ENCODE results near the gene ERH. TPM values are rescaled to one million over a fixed set of nuclear protein-coding genes. Genes with fewer than 3 reads are reported as not detected.
"Not testable (repeated sequence)": the region's sequence is repeated elsewhere in the genome, so short reads cannot be mapped to it uniquely, and the experiment has no call there.

ERH gene
- total RNA-seq, 1 donor from 2014 or later = 441 TPM

DNA sequence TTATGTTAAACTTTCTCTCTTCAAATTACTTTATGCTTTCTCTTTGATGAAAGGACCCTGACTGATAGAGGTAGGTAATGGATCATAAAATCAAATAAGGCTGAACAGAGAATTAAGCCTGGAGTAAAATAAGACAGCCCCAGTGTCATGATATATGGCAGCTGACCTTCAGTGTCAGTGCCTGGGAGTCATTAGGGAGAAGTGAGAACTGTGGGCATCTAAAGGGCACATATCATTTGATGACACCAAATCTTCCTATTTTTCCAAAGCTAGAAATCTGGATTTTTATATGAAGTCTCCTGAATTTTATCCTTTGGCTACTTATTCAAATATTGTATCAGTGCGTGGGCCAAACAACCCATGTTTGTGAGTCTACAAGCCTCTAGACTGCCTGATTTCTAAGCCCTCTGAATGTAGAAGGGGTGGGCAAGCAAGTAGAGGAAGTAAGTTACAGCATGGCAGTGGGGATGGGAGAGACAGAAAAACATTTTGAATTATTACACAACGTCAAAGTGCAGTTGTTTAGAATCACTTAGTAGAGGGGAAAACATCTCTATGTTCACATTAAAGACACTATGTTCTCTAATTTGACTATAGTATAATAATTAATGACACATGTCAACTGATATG is 10.3 kb upstream of the ERH start:
- Mint-ChIP-seq H3K36me3 (ENCODE audit: low read depth) (peaks cover 7% of the 10 kb centered on the region), H3K4me1 (peaks cover 5% of the 10 kb centered on the region), H3K27ac (no peak overlapping the region), H3K27me3 (no peaks in the 10 kb centered on the region), H3K4me3 (no peak overlapping the region), H3K9me3 (no peaks in the 10 kb centered on the region)
- intact Hi-C loops (cut with micrococcal nuclease) = no loop called here
- DNase-seq = no peak

- no peak overlapping the region for H3K4me3 Mint-ChIP-seq
- intact Hi-C loops (cut with micrococcal nuclease) = no loop called here
- no peaks in the 10 kb centered on the region for H3K27me3 Mint-ChIP-seq
- DNase-seq = no peak
- H3K9me3 Mint-ChIP-seq = no peaks in the 10 kb centered on the region
- peaks cover 9% of the 10 kb centered on the region for H3K4me1 Mint-ChIP-seq
- H3K36me3 Mint-ChIP-seq (ENCODE audit: low read depth) = peaks cover 9% of the 10 kb centered on the region
- H3K27ac Mint-ChIP-seq = no peak overlapping the region
These were observed 7.7 kb upstream of the ERH start for GRCh38 chr14:69405762-69406161.

GRCh38 chr14:69404883-69405282 is 6.8 kb upstream of the ERH start:
- Mint-ChIP-seq H3K27ac (no peak overlapping the region), H3K9me3 (no peaks in the 10 kb centered on the region), H3K27me3 (no peaks in the 10 kb centered on the region), H3K36me3 (ENCODE audit: low read depth) (peaks cover 14% of the 10 kb centered on the region), H3K4me1 (peaks cover 18% of the 10 kb centered on the region), H3K4me3 (no peak overlapping the region)
- DNase-seq = no peak
- intact Hi-C loops (cut with micrococcal nuclease) = no loop called here

DNA sequence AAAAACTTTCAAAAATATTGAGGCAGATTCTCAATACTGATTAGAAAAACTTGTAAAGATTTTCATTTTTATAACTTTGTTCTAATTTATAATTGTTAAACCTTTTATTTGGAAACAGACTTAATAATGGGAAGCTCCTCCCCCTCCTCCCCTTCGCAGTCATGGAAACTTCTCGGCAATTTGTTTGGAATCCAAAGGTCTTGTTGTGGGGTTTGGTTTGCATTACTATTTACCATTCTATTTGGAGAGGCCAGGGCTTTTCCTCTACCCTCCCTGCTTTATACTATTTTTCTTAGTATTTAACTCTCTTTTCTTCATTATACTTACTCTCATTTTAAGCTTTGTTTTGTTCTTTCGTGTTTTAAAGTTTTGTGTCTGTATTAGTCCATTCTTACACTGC is 6.4 kb upstream of the ERH start:
- Mint-ChIP-seq H3K36me3 (ENCODE audit: low read depth) (peaks cover 14% of the 10 kb centered on the region), H3K9me3 (no peaks in the 10 kb centered on the region), H3K4me1 (peaks cover 22% of the 10 kb centered on the region), H3K27me3 (no peaks in the 10 kb centered on the region), H3K27ac (no peak overlapping the region), H3K4me3 (no peak overlapping the region)
- intact Hi-C loops (cut with micrococcal nuclease) = no loop called here
- DNase-seq = no peak

DNA sequence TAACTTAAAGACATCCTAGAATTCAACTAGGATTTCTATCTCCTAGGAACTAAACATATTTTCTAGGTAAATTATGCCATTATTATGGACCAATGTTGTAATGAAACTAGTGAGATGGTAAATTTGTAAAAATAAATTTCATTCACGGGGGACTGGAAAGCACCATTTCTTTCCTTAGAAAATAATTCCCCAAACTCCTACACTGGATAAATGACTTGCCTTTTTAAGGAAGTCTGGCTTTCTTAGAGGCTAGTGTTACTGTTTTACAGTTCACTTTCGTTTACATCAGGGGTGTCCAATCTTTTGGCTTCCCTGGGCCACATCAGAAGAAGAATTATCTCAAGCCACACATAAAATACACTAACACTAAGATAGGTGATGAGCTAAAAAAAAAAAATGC is 3.7 kb upstream of the ERH start:
- H3K9me3 Mint-ChIP-seq = no peaks in the 10 kb centered on the region
- no peaks in the 10 kb centered on the region for H3K27me3 Mint-ChIP-seq
- peaks cover 28% of the 10 kb centered on the region for H3K4me1 Mint-ChIP-seq
- peaks cover 18% of the 10 kb centered on the region for H3K36me3 Mint-ChIP-seq (ENCODE audit: low read depth)
- intact Hi-C loops (cut with micrococcal nuclease) = no loop called here
- no peak for DNase-seq
- H3K4me3 Mint-ChIP-seq = peak overlapping the region; percentile 18
- H3K27ac Mint-ChIP-seq = no peak overlapping the region

DNA sequence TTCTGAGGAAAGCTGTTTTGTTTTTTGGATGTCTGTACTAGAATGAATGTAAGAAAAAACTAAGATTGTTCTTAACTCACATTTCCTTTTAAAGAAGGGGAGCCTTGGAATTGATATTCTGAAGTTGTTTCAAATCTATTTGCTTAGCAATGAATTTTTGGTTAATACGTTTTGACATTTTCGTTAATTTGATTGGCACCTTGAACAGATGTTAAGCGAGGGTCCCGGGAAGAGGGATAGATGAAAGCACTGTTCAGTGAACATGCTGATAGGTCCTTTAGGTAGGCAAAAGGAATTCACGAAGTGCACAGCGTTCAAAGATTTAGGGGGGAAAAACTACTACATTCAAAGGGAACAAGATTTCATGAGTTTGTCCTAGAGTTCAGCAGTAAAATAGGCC is 2.1 kb upstream of the ERH start:
- no peaks in the 10 kb centered on the region for H3K27me3 Mint-ChIP-seq
- H3K27ac Mint-ChIP-seq = no peak overlapping the region
- peak overlapping the region; percentile 94 for H3K4me3 Mint-ChIP-seq
- H3K36me3 Mint-ChIP-seq (ENCODE audit: low read depth) = peaks cover 34% of the 10 kb centered on the region
- intact Hi-C loops (cut with micrococcal nuclease) = no loop called here
- no peak for DNase-seq
- peaks cover 43% of the 10 kb centered on the region for H3K4me1 Mint-ChIP-seq
- H3K9me3 Mint-ChIP-seq = no peaks in the 10 kb centered on the region

- H3K36me3 Mint-ChIP-seq (ENCODE audit: low read depth) = peaks cover 37% of the 10 kb centered on the region
These were observed 1.7 kb upstream of the ERH start for GRCh38 chr14:69399750-69400149.

DNA sequence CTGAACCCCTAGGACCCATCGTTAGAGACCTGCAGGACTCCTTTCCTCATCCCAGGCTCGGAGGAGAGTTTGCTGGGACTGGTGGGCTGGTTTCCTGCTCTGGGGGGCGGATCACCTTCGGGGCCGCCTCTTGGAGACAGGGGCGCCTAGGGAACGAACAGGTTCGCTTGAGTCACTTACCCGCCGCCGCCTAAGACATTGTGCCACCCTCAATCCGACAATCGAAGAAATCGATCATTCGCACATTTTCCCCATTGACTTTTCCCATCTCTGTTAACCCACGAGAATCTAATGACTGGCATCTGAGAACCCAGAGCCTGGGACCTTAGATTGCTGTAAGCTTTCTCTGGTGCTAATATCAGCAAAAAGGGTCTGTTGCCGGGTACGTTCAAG is 715 bp upstream of the ERH start:
- Mint-ChIP-seq H3K27ac (peak overlapping the region; percentile 98), H3K9me3 (no peaks in the 10 kb centered on the region), H3K36me3 (ENCODE audit: low read depth) (peaks cover 43% of the 10 kb centered on the region), H3K4me1 (peaks cover 45% of the 10 kb centered on the region), H3K4me3 (peak overlapping the region; percentile 94), H3K27me3 (no peaks in the 10 kb centered on the region)
- intact Hi-C loops (cut with micrococcal nuclease) = loop anchor here (1.0 to 10.0 kb wide), 6 partner anchors 44 to 368 kb away; partner anchors contain the start of genes DCAF5, EXD2, SRSF5 and SUSD6
- no peak for DNase-seq

More at GRCh38 chr14:69399750-69400149, 1.7 kb upstream of the ERH start:
- peak overlapping the region; percentile 94 for H3K4me3 Mint-ChIP-seq
- H3K27me3 Mint-ChIP-seq = no peaks in the 10 kb centered on the region
- H3K4me1 Mint-ChIP-seq = peaks cover 45% of the 10 kb centered on the region
- H3K27ac Mint-ChIP-seq = peak overlapping the region; percentile 98
- intact Hi-C loops (cut with micrococcal nuclease) = loop anchor here (2.0 to 10.0 kb wide), 3 partner anchors 45 to 215 kb away; partner anchors contain the start of gene SUSD6
- no peaks in the 10 kb centered on the region for H3K9me3 Mint-ChIP-seq
- DNase-seq = no peak

DNA sequence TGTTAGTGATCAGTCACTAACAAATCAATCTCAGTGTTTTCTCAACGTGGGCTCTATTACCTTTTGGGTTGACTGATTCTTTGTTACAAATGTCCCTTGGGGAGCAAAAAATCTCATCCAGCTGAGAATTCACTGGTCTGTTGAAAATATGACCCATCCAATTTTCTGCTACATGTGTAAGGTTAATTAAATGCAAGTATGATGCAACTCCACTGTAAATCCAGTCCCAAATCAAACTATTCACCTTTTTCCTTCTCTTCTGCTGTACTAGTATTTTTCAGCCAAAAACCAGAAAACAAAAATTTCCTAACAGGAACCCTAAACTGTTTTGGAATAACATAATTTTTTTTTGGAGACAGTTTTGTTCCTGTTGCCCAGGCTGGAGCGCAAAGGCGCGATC is 2.2 kb downstream of the ERH start:
- H3K27me3 Mint-ChIP-seq = no peaks in the 10 kb centered on the region
- intact Hi-C loops (cut with micrococcal nuclease) = loop anchor here (5.0 to 10.0 kb wide), 2 partner anchors 66 to 219 kb away; partner anchors contain the start of gene SUSD6
- peak overlapping the region; percentile 65 for H3K27ac Mint-ChIP-seq
- H3K9me3 Mint-ChIP-seq = no peaks in the 10 kb centered on the region
- no peak for DNase-seq
- peak overlapping the region; percentile 94 for H3K4me3 Mint-ChIP-seq
- H3K4me1 Mint-ChIP-seq = peaks cover 61% of the 10 kb centered on the region
- peaks cover 67% of the 10 kb centered on the region for H3K36me3 Mint-ChIP-seq (ENCODE audit: low read depth)

DNA sequence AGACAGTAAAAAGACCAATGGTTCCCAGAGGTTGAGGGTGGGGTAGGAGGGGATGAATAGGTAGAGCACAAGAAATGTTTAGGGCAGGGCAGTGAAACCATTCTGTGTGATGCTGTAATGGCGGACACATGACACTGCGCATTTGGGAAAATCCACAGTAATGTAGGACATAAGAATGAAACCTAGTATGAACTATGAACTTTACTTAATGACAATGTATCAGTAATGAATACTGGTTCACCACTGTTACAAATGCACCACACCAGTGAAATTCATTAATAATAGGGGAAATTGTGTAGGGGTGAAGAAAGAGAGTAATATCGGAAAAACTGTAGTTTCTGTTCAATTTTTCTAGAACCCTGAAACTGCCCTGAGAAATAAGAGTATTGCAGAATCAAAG is 5.6 kb downstream of the ERH start:
- no peak overlapping the region for H3K27ac Mint-ChIP-seq
- peaks cover 56% of the 10 kb centered on the region for H3K4me1 Mint-ChIP-seq
- peaks cover 83% of the 10 kb centered on the region for H3K36me3 Mint-ChIP-seq (ENCODE audit: low read depth)

GRCh38 chr14:69391400-69391799 is 6.7 kb downstream of the ERH start:
- Mint-ChIP-seq H3K36me3 (ENCODE audit: low read depth) (peaks cover 83% of the 10 kb centered on the region), H3K4me1 (peaks cover 53% of the 10 kb centered on the region)
- intact Hi-C loops (cut with micrococcal nuclease) = loop anchor here (10.0 kb wide), 1 partner anchor 223 kb away; the partner anchor contains the start of gene SUSD6
- not testable (repeated sequence) for H3K27ac Mint-ChIP-seq, H3K4me3 Mint-ChIP-seq, H3K9me3 Mint-ChIP-seq, H3K27me3 Mint-ChIP-seq, DNase-seq

More for the DNA sequence above, 5.6 kb downstream of the ERH start:
- H3K4me3 Mint-ChIP-seq = peak overlapping the region; percentile 30
- no peaks in the 10 kb centered on the region for H3K9me3 Mint-ChIP-seq
- intact Hi-C loops (cut with micrococcal nuclease) = loop anchor here (10.0 kb wide), 1 partner anchor 222 kb away; the partner anchor contains the start of gene SUSD6
- no peaks in the 10 kb centered on the region for H3K27me3 Mint-ChIP-seq
- no peak for DNase-seq

GRCh38 chr14:69387311-69387710 is 10.8 kb downstream of the ERH start:
- intact Hi-C loops (cut with micrococcal nuclease) = no loop called here
- Mint-ChIP-seq H3K27me3 (no peaks in the 10 kb centered on the region), H3K36me3 (ENCODE audit: low read depth) (peaks cover 76% of the 10 kb centered on the region), H3K9me3 (no peaks in the 10 kb centered on the region), H3K4me3 (no peak overlapping the region), H3K27ac (no peak overlapping the region), H3K4me1 (peaks cover 42% of the 10 kb centered on the region)
- no peak for DNase-seq

GRCh38 chr14:69378274-69378673 is 19.8 kb downstream of the ERH start:
- Mint-ChIP-seq H3K4me3 (no peak overlapping the region), H3K36me3 (ENCODE audit: low read depth) (peaks cover 61% of the 10 kb centered on the region), H3K27me3 (no peaks in the 10 kb centered on the region), H3K27ac (no peak overlapping the region), H3K4me1 (peaks cover 11% of the 10 kb centered on the region), H3K9me3 (peaks cover 6% of the 10 kb centered on the region)
- DNase-seq = no peak
- intact Hi-C loops (cut with micrococcal nuclease) = no loop called here

- Mint-ChIP-seq H3K4me1 (peaks cover 14% of the 10 kb centered on the region), H3K36me3 (ENCODE audit: low read depth) (peaks cover 56% of the 10 kb centered on the region)
- intact Hi-C loops (cut with micrococcal nuclease) = no loop called here
These were observed 21.7 kb downstream of the ERH start for GRCh38 chr14:69376439-69376838.

DNA sequence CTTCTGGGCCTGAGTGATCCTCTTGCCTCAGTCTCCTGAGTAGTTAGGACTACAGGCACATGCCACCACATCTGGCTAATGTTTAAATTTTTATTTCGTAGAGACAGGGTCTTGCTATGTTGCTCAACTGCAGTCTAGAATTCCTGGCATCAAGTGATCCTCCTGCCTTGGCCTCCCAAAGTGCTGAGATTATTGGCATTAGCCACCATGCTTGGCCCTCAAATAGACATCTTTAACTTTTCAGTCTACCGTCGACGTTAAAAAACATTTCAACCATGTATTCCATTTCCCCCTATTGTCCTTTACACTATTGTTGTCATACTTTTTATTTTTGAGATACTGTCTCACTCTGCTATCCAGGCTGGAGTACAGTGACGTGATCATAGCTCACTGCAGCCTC is 22.4 kb downstream of the ERH start:
- H3K4me3 Mint-ChIP-seq = no peak overlapping the region
- intact Hi-C loops (cut with micrococcal nuclease) = no loop called here
- H3K36me3 Mint-ChIP-seq (ENCODE audit: low read depth) = peaks cover 52% of the 10 kb centered on the region
- H3K9me3 Mint-ChIP-seq = peaks cover 6% of the 10 kb centered on the region
- DNase-seq = no peak
- H3K4me1 Mint-ChIP-seq = peaks cover 12% of the 10 kb centered on the region
- H3K27ac Mint-ChIP-seq = no peak overlapping the region
- H3K27me3 Mint-ChIP-seq = no peaks in the 10 kb centered on the region

More at GRCh38 chr14:69376439-69376838, 21.7 kb downstream of the ERH start:
- Mint-ChIP-seq H3K9me3 (peaks cover 6% of the 10 kb centered on the region), H3K27me3 (no peaks in the 10 kb centered on the region), H3K4me3 (no peak overlapping the region), H3K27ac (no peak overlapping the region)
- no peak for DNase-seq

Data from activated CD4-positive, alpha-beta T cell treated with anti-CD3 and anti-CD28 coated beads, Interleukin-2, amount 10 ng/mL, durations not matched to agents 24 days and 14 days (primary cell).